Anterior cingulate cortex (tissue), 58 donors: Measurements from ENCODE around the gene CPT1C.

Experiments used
- DNase-seq, 58 donors: peaks; one replicate each; lab custom pipeline; 2025; lab: John Stamatoyannopoulos, UW

Gene CPT1C

GRCh38 chr19:49744946-49745381, 54.0 kb downstream of the CPT1C start:
- DNase-seq, result no peak

- peak in 14 of 58 donors; percentile 5 to 60 (median 29) for DNase-seq
Measured at GRCh38 chr19:49746206-49746958, 55.5 kb downstream of the CPT1C start.

GRCh38 chr19:49749055-49749716, 58.3 kb downstream of the CPT1C start:
- DNase-seq, result peak in 3 of 58 donors; percentile 1 to 15 (median 14)

GRCh38 chr19:49749771-49750170, 58.9 kb downstream of the CPT1C start:
- DNase-seq, result no peak

- no peak for DNase-seq
Measured at GRCh38 chr19:49752701-49753100, 61.8 kb downstream of the CPT1C start.

GRCh38 chr19:49755956-49756355, 65.0 kb downstream of the CPT1C start:
- no peak for DNase-seq

GRCh38 chr19:49758292-49758691, 67.4 kb downstream of the CPT1C start:
- DNase-seq, result peak in 18 of 58 donors; percentile 2 to 58 (median 20)

- no peak for DNase-seq
Measured at GRCh38 chr19:49761249-49761624, 70.3 kb downstream of the CPT1C start.

- no peak for DNase-seq
Measured at GRCh38 chr19:49761625-49762311, 70.9 kb downstream of the CPT1C start.

- DNase-seq, result no peak
Measured at GRCh38 chr19:49763230-49763629, 72.3 kb downstream of the CPT1C start, which contains the start of gene TSKS. TSS of gene TSKS (minus strand) at chr19:49763306. CDS start at chr19:49763247, 59 bp downstream.
